ES-I3 (cell line): ENCODE data around the gene GRIFIN.
"Not testable (repeated sequence)": the region's sequence is repeated elsewhere in the genome, so short reads cannot be mapped to it uniquely, and the experiment has no call there.

Source experiments
- H3K36me3 ChIP-seq: 2 replicates; pipeline ENCODE4 v1.6.1; 2013; ENCODE audit warnings: mild to moderate bottlenecking, low read length, control low read depth, moderate library complexity; ENCODE audit not compliant: insufficient read depth
- H3K4me1 ChIP-seq: 2 replicates; pipeline ENCODE4 v1.6.1; 2013; ENCODE audit warnings: mild to moderate bottlenecking, control low read depth, low read length; ENCODE audit not compliant: insufficient read depth
- H3K9ac ChIP-seq: 2 replicates; pipeline ENCODE4 v1.6.1; 2013; ENCODE audit warnings: low read depth, mild to moderate bottlenecking, low read length, moderate library complexity
- H3K9me3 ChIP-seq: 2 replicates; pipeline ENCODE4 v1.6.1; 2013; ENCODE audit warnings: mild to moderate bottlenecking, low read length, moderate library complexity; ENCODE audit not compliant: control insufficient read depth, insufficient read depth

Gene GRIFIN

GRCh38 chr7:2473496-2474180, 2.6 kb downstream of the GRIFIN start:
- Histone ChIP-seq H3K36me3 (no peaks in the 10 kb centered on the region), H3K9ac (no peak overlapping the region), H3K4me1 (peaks cover 16% of the 10 kb centered on the region; the same call in 1 of the 2 replicates), H3K9me3 (no peaks in the 10 kb centered on the region)

- Histone ChIP-seq H3K9me3 (no peaks in the 10 kb centered on the region), H3K9ac (no peak overlapping the region), H3K36me3 (no peaks in the 10 kb centered on the region), H3K4me1 (peaks cover 16% of the 10 kb centered on the region; the same call in 1 of the 2 replicates)
Observed at GRCh38 chr7:2472739-2473138, 3.5 kb downstream of the GRIFIN start.

- no peaks in the 10 kb centered on the region for H3K36me3 ChIP-seq
- H3K9ac ChIP-seq: no peak overlapping the region
- H3K9me3 ChIP-seq: no peaks in the 10 kb centered on the region
- peaks cover 9% of the 10 kb centered on the region; the same call in 1 of the 2 replicates for H3K4me1 ChIP-seq
Observed at GRCh38 chr7:2471396-2471795, 4.8 kb downstream of the GRIFIN start.

- H3K9me3 ChIP-seq: no peaks in the 10 kb centered on the region
- H3K4me1 ChIP-seq: peaks cover 11% of the 10 kb centered on the region; the same call in 1 of the 2 replicates
- H3K36me3 ChIP-seq: no peaks in the 10 kb centered on the region
- no peak overlapping the region for H3K9ac ChIP-seq
Observed at GRCh38 chr7:2471022-2471329, 5.2 kb downstream of the GRIFIN start.

GRCh38 chr7:2470204-2471021, 5.8 kb downstream of the GRIFIN start:
- Histone ChIP-seq H3K9me3 (no peaks in the 10 kb centered on the region), H3K9ac (no peak overlapping the region), H3K36me3 (no peaks in the 10 kb centered on the region), H3K4me1 (peaks cover 17% of the 10 kb centered on the region; the same call in 1 of the 2 replicates)

GRCh38 chr7:2469460-2470203, 6.6 kb downstream of the GRIFIN start:
- H3K9ac ChIP-seq, H3K36me3 ChIP-seq, H3K9me3 ChIP-seq: not testable (repeated sequence)
- peaks cover 17% of the 10 kb centered on the region; the same call in 1 of the 2 replicates for H3K4me1 ChIP-seq

GRCh38 chr7:2468227-2468626, 8.0 kb downstream of the GRIFIN start:
- Histone ChIP-seq H3K36me3 (no peaks in the 10 kb centered on the region), H3K9me3 (peaks cover 4% of the 10 kb centered on the region; the same call in 1 of the 2 replicates), H3K4me1 (peaks cover 13% of the 10 kb centered on the region; the same call in 1 of the 2 replicates), H3K9ac (no peak overlapping the region)

GRCh38 chr7:2466675-2467074, 9.5 kb downstream of the GRIFIN start:
- peaks cover 4% of the 10 kb centered on the region; the same call in 1 of the 2 replicates for H3K9me3 ChIP-seq
- no peaks in the 10 kb centered on the region for H3K36me3 ChIP-seq
- peaks cover 13% of the 10 kb centered on the region; the same call in 1 of the 2 replicates for H3K4me1 ChIP-seq
- no peak overlapping the region for H3K9ac ChIP-seq

GRCh38 chr7:2465928-2466327, 10.3 kb downstream of the GRIFIN start:
- Histone ChIP-seq H3K9me3 (peaks cover 4% of the 10 kb centered on the region; the same call in 1 of the 2 replicates), H3K36me3 (no peaks in the 10 kb centered on the region), H3K9ac (no peak overlapping the region), H3K4me1 (peaks cover 9% of the 10 kb centered on the region; the same call in 1 of the 2 replicates)

GRCh38 chr7:2462731-2463130, 13.5 kb downstream of the GRIFIN start:
- H3K4me1 ChIP-seq: peaks cover 17% of the 10 kb centered on the region; the same call in 1 of the 2 replicates
- H3K9me3 ChIP-seq: peaks cover 4% of the 10 kb centered on the region; the same call in 1 of the 2 replicates
- no peaks in the 10 kb centered on the region for H3K36me3 ChIP-seq
- no peak overlapping the region for H3K9ac ChIP-seq

- Histone ChIP-seq H3K9ac (no peak overlapping the region), H3K36me3 (no peaks in the 10 kb centered on the region), H3K9me3 (peaks cover 4% of the 10 kb centered on the region; the same call in 1 of the 2 replicates), H3K4me1 (peaks cover 17% of the 10 kb centered on the region; the same call in 1 of the 2 replicates)
Observed at GRCh38 chr7:2461268-2462026, 14.8 kb downstream of the GRIFIN start.

- no peaks in the 10 kb centered on the region for H3K36me3 ChIP-seq
- H3K9me3 ChIP-seq: peaks cover 4% of the 10 kb centered on the region; the same call in 1 of the 2 replicates
- no peak overlapping the region for H3K9ac ChIP-seq
- peaks cover 11% of the 10 kb centered on the region; the same call in 1 of the 2 replicates for H3K4me1 ChIP-seq
Observed at GRCh38 chr7:2460641-2461040, 15.6 kb downstream of the GRIFIN start.

GRCh38 chr7:2460188-2460587, 16.0 kb downstream of the GRIFIN start:
- Histone ChIP-seq H3K9ac (no peak overlapping the region), H3K36me3 (no peaks in the 10 kb centered on the region), H3K9me3 (peaks cover 4% of the 10 kb centered on the region; the same call in 1 of the 2 replicates), H3K4me1 (peaks cover 9% of the 10 kb centered on the region; the same call in 1 of the 2 replicates)
